HEK293T (cell line): ENCODE results near the gene TMSB4X.

Experiments
- BHLHE40 ChIP-seq: fragments of 450-650 bp; IDR thresholded peaks from 2 replicates; pipeline ENCODE4 v1.6.1; 2016; ENCODE audit warnings: mild to moderate bottlenecking, moderate library complexity, borderline replicate concordance
- ELF4 ChIP-seq: fragments of 450-650 bp; IDR thresholded peaks from 2 replicates; pipeline ENCODE4 v1.6.1; 2017; ENCODE audit warnings: antibody characterized with exemption
- FOXA1 ChIP-seq: fragments of 450-650 bp; IDR thresholded peaks from 2 replicates; pipeline ENCODE4 v1.6.1; 2016; ENCODE audit warnings: mild to moderate bottlenecking
- FOXK2 ChIP-seq: fragments of 450-650 bp; IDR thresholded peaks from 2 replicates; pipeline ENCODE4 v1.6.1; 2016; ENCODE audit warnings: mild to moderate bottlenecking
- HDGF ChIP-seq: fragments of 450-650 bp; IDR thresholded peaks from 2 replicates; pipeline ENCODE4 v1.6.1; 2017; ENCODE audit warnings: antibody characterized with exemption, borderline replicate concordance
- L3MBTL2 ChIP-seq: fragments of 450-650 bp; conservative IDR thresholded peaks from 2 replicates; pipeline ENCODE4 v1.6.1; 2016; ENCODE audit warnings: mild to moderate bottlenecking
- NFRKB ChIP-seq: fragments of 450-650 bp; IDR thresholded peaks from 2 replicates; pipeline ENCODE4 v1.6.1; 2016; ENCODE audit warnings: mild to moderate bottlenecking, moderate library complexity
- SP1 ChIP-seq: fragments of 450-650 bp; IDR thresholded peaks from 2 replicates; pipeline ENCODE4 v1.6.1; 2017
- SUZ12 ChIP-seq: fragments of 450-650 bp; IDR thresholded peaks from 2 replicates; pipeline ENCODE4 v1.6.1; 2016; ENCODE audit warnings: mild to moderate bottlenecking
- ZNF384 ChIP-seq: fragments of 450-650 bp; IDR thresholded peaks from 2 replicates; pipeline ENCODE4 v1.6.1; 2016

- TF ChIP-seq NFRKB = no peak
- TF ChIP-seq SP1 = no peak
- no peak for TF ChIP-seq FOXK2
- TF ChIP-seq ZNF384 = no peak
- no peak for TF ChIP-seq SUZ12
- no peak for TF ChIP-seq BHLHE40
- TF ChIP-seq ELF4 = no peak
- TF ChIP-seq L3MBTL2 = no peak
- TF ChIP-seq FOXA1 = no peak
- no peak for TF ChIP-seq HDGF
Observed at GRCh38 chrX:12951595-12951975, 23.3 kb upstream of the TMSB4X start.
